PC-3 (cell line): ENCODE measurements around the gene KRT81. TPM values are rescaled to one million over a fixed set of nuclear protein-coding genes. Genes with fewer than 3 reads are reported as not detected.

Experiments used
- ATAC-seq: fragments of 200-7000 bp; cut with Tn5 transposase; 2 replicates; pipeline ENCODE4 v1.9.1; 2020; ENCODE audit warnings: mild to moderate bottlenecking, moderate library complexity
- BruUV-seq: library from RNA; stranded (reverse); fragments of 400-500 nt; replicated peaks from 2 replicates; lab custom pipeline; 2021; lab: Mats Ljungman, UMichigan
- CTCF ChIA-PET: fragments of 300-600 bp; sonication (Branson Sonifier 250); formaldehyde crosslinking; loops from one replicate; lab custom pipeline; 2022; ENCODE audit warnings: antibody characterized with exemption; lab: Charles Lee
- POLR2A ChIA-PET: fragments of 300-600 bp; sonication (Branson Sonifier 250); formaldehyde crosslinking; loops from one replicate; lab custom pipeline; 2022; ENCODE audit warnings: antibody characterized with exemption; ENCODE audit not compliant: unreplicated experiment; lab: Charles Lee
- DNase-seq: peaks from one replicate; pipeline ENCODE4 v3.0.0-alpha.2; 2015
- H2AFZ ChIP-seq: fragments of 300-600 bp; sonication (generic); 2 replicates; pipeline ENCODE4 v1.6.0; 2016; ENCODE audit warnings: antibody characterized with exemption, low read length
- H3F3A ChIP-seq: fragments of 300-600 bp; sonication (generic); one replicate; pipeline ENCODE4 v1.6.0; 2017; ENCODE audit warnings: antibody characterized with exemption, low read length, control low read depth, mild to moderate bottlenecking; ENCODE audit not compliant: unreplicated experiment
- H3K27ac ChIP-seq: fragments of 300-600 bp; sonication (generic); 2 replicates; pipeline ENCODE4 v1.5.1; 2016; ENCODE audit warnings: mild to moderate bottlenecking, low read length
- H3K27me3 ChIP-seq: fragments of 300-600 bp; sonication (generic); 2 replicates; pipeline ENCODE4 v1.6.1; 2016; ENCODE audit warnings: low read length, mixed read lengths
- H3K36me3 ChIP-seq: fragments of 300-600 bp; sonication (generic); 2 replicates; pipeline ENCODE4 v1.6.1; 2016; ENCODE audit warnings: low read depth, mixed run types, low read length, mixed read lengths
- H3K4me1 ChIP-seq: fragments of 300-600 bp; sonication (generic); 2 replicates; pipeline ENCODE4 v1.5.1; 2016; ENCODE audit warnings: low read length; ENCODE audit not compliant: insufficient read depth
- H3K4me2 ChIP-seq: fragments of 300-600 bp; sonication (generic); 2 replicates; pipeline ENCODE4 v1.6.0; 2016; ENCODE audit warnings: low read length
- H3K4me3 ChIP-seq: fragments of 300-600 bp; sonication (generic); 2 replicates; pipeline ENCODE4 v1.5.1; 2016; ENCODE audit warnings: mild to moderate bottlenecking, low read length, mixed read lengths
- H3K79me2 ChIP-seq: fragments of 300-600 bp; sonication (generic); 2 replicates; pipeline ENCODE4 v1.6.1; 2017; ENCODE audit warnings: low read length, mixed read lengths
- H3K9ac ChIP-seq: fragments of 300-600 bp; sonication (generic); 2 replicates; pipeline ENCODE4 v1.6.0; 2016; ENCODE audit warnings: mild to moderate bottlenecking, low read length
- H3K9me2 ChIP-seq: fragments of 300-600 bp; sonication (generic); replicated peaks from 2 replicates; pipeline ENCODE4 v1.6.1; 2016; ENCODE audit warnings: mixed run types, low read length, mixed read lengths
- H3K9me3 ChIP-seq: fragments of 300-600 bp; sonication (generic); 2 replicates; pipeline ENCODE4 v1.6.1; 2016; ENCODE audit warnings: low read length, mixed read lengths
- H4K20me1 ChIP-seq: fragments of 300-600 bp; sonication (generic); 2 replicates; pipeline ENCODE4 v1.6.1; 2016; ENCODE audit warnings: low read length, mixed read lengths
- CTCF ChIP-seq: fragments of 300-600 bp; sonication (generic); conservative IDR thresholded peaks from 2 replicates; pipeline ENCODE4 v1.5.1; 2017; ENCODE audit warnings: antibody characterized with exemption, low read depth, mild to moderate bottlenecking, low read length
- EZH2 ChIP-seq: fragments of 300-600 bp; sonication (generic); IDR thresholded peaks from one replicate; pipeline ENCODE4 v1.6.1; 2017; ENCODE audit warnings: antibody characterized with exemption, mild to moderate bottlenecking, low read length; ENCODE audit not compliant: unreplicated experiment
- EZH2phosphoT487 ChIP-seq: fragments of 300-600 bp; sonication (generic); IDR thresholded peaks from 2 replicates; pipeline ENCODE4 v1.6.1; 2018; ENCODE audit warnings: mild to moderate bottlenecking, antibody characterized with exemption, low read length, borderline replicate concordance
- intact Hi-C: fragments of 100-400 bp; cut with micrococcal nuclease; formaldehyde crosslinking; loops from 2 replicates; pipeline ENCODE4 v1.9.0; 2023
- total RNA-seq: library from RNA; depleted of rRNA; stranded (reverse); fragments of >200 nt; gene quantifications from 2 replicates; pipeline ENCODE4 v1.2.3, GENCODE V29; 2014

Gene KRT81
- total RNA-seq, 1 experiment from 2014 or later: 1,688 TPM

DNA sequence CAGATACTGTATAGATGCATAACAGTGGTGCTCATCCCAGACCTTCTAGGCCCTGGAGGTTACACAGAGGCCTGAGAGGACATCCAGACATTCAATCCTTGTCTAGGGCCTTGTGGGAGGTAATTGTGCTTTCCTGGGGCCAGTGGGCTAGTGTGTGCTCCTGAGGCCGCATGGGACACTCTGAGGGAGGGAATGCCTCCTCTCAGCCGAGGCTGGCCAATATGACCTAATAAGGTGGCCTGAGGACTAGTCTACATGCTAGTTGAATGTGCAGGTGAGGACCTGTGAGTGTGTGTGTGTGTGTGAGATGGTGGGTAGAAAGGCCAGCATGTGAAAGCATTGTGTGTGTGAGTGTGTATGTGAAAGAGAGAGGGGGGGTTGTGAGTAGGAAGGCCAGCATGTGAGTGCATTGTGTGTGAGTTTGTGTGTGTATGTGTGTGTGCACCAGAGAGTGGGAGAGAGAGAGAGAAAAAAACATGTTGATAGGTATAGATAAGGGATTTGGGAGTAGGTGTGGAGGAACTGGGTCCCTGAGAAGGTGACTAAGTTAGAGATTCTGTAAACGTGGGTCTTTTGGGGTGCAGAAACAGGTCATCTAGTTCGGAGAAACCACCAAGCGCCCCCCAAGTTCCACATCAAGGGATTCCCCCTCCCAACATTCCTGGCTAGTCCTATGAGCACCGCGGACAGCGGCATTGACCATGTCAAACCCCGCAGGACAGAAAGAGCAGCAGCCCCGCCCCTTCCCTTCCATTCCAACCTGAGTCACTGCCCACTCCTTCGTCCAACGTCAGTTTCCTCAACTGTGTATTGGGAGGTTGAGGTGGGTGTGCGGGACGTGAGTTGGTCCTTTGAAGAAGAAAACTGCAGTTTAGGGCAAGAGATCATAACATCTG, 9.7 kb upstream of the KRT81 start:
- intact Hi-C loops: no loop called here
- Histone ChIP-seq H3K4me2 (no peak overlapping the region), H3K27ac (no peak overlapping the region), H4K20me1 (no peaks in the 10 kb centered on the region), H3K9me2 (no peaks in the 10 kb centered on the region), H3K27me3 (no peaks in the 10 kb centered on the region), H3F3A (no peaks in the 10 kb centered on the region), H2AFZ (no peak overlapping the region), H3K36me3 (no peaks in the 10 kb centered on the region), H3K4me3 (no peak overlapping the region), H3K9me3 (no peaks in the 10 kb centered on the region), H3K79me2 (no peaks in the 10 kb centered on the region), H3K9ac (no peak overlapping the region), H3K4me1 (no peaks in the 10 kb centered on the region; the same call in 1 of the 2 replicates)
- ChIA-PET CTCF (no interaction called here), POLR2A (no interaction called here)
- TF ChIP-seq EZH2phosphoT487: no peak
- no peak for TF ChIP-seq CTCF
- TF ChIP-seq EZH2: no peak
- no peak for DNase-seq
- no TSS peak for BruUV-seq
- ATAC-seq: no peak

DNA sequence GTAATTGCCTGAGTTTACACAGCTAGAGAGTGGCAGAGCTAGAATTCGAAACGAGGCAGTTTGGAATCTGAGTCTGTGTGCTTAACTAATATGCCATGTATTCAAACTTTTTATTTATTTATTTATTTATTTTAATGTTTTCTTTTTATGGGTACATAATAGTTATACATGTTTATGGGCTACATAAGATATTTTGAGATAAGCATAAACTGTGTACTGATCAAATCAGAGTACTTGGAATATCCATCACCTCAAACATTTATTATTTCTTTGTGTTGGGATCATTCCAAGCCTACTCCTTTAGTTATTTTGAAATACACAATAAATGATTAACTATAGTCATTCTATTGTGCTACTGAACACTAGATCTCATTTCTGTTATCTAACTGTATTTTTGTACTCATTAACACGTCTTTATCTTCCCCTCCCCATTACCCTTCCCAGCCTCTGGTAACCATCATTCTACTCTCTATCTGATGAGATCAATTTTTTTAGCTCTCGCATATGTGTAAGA, 7.4 kb upstream of the KRT81 start:
- Histone ChIP-seq H3K9ac (no peak overlapping the region), H3K79me2 (no peaks in the 10 kb centered on the region), H3K36me3 (no peaks in the 10 kb centered on the region), H3F3A (no peaks in the 10 kb centered on the region), H2AFZ (no peak overlapping the region), H3K4me1 (no peaks in the 10 kb centered on the region), H3K9me3 (no peaks in the 10 kb centered on the region), H3K27ac (no peak overlapping the region), H4K20me1 (no peaks in the 10 kb centered on the region), H3K27me3 (no peaks in the 10 kb centered on the region), H3K4me3 (no peak overlapping the region), H3K4me2 (no peak overlapping the region), H3K9me2 (no peaks in the 10 kb centered on the region)
- TF ChIP-seq CTCF: no peak
- no peak for TF ChIP-seq EZH2
- TF ChIP-seq EZH2phosphoT487: no peak
- DNase-seq (no peak), ATAC-seq (no peak)
- intact Hi-C loops: no loop called here
- BruUV-seq: no TSS peak
- ChIA-PET CTCF (no interaction called here), POLR2A (no interaction called here)
